CD8-positive, alpha-beta memory T cell (primary cell): ENCODE results near the gene DENND4A. TPM values are rescaled to one million over a fixed set of nuclear protein-coding genes. Genes with fewer than 3 reads are reported as not detected.
A peak's percentile ranks its signal among the peaks of the same experiment; 100 is the strongest.

ENCODE experiments used
- CTCF ChIA-PET: fragments of 350-600 bp; sonication (Branson Sonifier 250); formaldehyde crosslinking; loops from one replicate; lab custom pipeline; 2021; ENCODE audit warnings: antibody characterized with exemption; lab: Charles Lee
- POLR2A ChIA-PET: fragments of 350-600 bp; sonication (Branson Sonifier 250); formaldehyde crosslinking; loops from one replicate; lab custom pipeline; 2021; ENCODE audit warnings: antibody characterized with exemption; lab: Charles Lee
- DNase-seq, 5 donors: peaks; one replicate each; pipeline versions ENCODE4 v3.0.0 to v3.0.0-alpha.2; 2020 to 2022; ENCODE audit warnings: mixed read lengths in 1 of 5
- H3K27ac ChIP-seq: one replicate; pipeline ENCODE4 v1.7.0; 2013; ENCODE audit warnings: low read depth, mild to moderate bottlenecking, low read length, moderate library complexity
- H3K27me3 ChIP-seq: 2 replicates; pipeline ENCODE4 v1.7.0; 2013; ENCODE audit warnings: low read length, mild to moderate bottlenecking; ENCODE audit not compliant: insufficient read depth, poor library complexity, severe bottlenecking
- H3K36me3 ChIP-seq: 2 replicates; pipeline ENCODE4 v1.7.0; 2013; ENCODE audit warnings: mild to moderate bottlenecking, low read length, moderate library complexity; ENCODE audit not compliant: insufficient read depth
- H3K4me1 ChIP-seq: 2 replicates; pipeline ENCODE4 v1.7.0; 2013; ENCODE audit warnings: mild to moderate bottlenecking, low read length, moderate library complexity; ENCODE audit not compliant: insufficient read depth
- H3K4me3 ChIP-seq: 2 replicates; pipeline ENCODE4 v1.7.0; 2013; ENCODE audit warnings: mild to moderate bottlenecking, low read length
- H3K9me3 ChIP-seq: 2 replicates; pipeline ENCODE4 v1.7.0; 2013; ENCODE audit warnings: mild to moderate bottlenecking, low read length
- H3K27ac Mint-ChIP-seq, 8 donors: one replicate each; pipeline ENCODE4 v1.8.0; 2020 to 2021; ENCODE audit warnings: mixed read lengths in 8 of 8, mild to moderate bottlenecking in 6 of 8, inconsistent platforms in 3 of 8, moderate library complexity in 3 of 8
- H3K27me3 Mint-ChIP-seq, 2 donors: one replicate each; pipeline ENCODE4 v1.8.0; 2020 to 2021; ENCODE audit warnings: mixed read lengths in 2 of 2, mild to moderate bottlenecking in 1 of 2, moderate library complexity in 1 of 2
- H3K36me3 Mint-ChIP-seq, 3 donors: one replicate each; pipeline ENCODE4 v1.8.0; 2020 to 2021; ENCODE audit warnings: mixed read lengths in 3 of 3, inconsistent platforms in 1 of 3, mild to moderate bottlenecking in 1 of 3
- H3K4me1 Mint-ChIP-seq, 3 donors: one replicate each; pipeline ENCODE4 v1.8.0; 2020 to 2021; ENCODE audit warnings: mixed read lengths in 3 of 3, inconsistent platforms in 1 of 3, mild to moderate bottlenecking in 1 of 3
- H3K4me3 Mint-ChIP-seq, 7 donors: one replicate each; pipeline ENCODE4 v1.8.0; 2020 to 2021; ENCODE audit warnings: mixed read lengths in 7 of 7, mild to moderate bottlenecking in 6 of 7, moderate library complexity in 4 of 7, inconsistent platforms in 2 of 7
- H3K9me3 Mint-ChIP-seq, 5 donors: one replicate each; pipeline ENCODE4 v1.8.0; 2020 to 2022; ENCODE audit warnings: mixed read lengths in 5 of 5, mild to moderate bottlenecking in 3 of 5, moderate library complexity in 2 of 5, inconsistent platforms in 1 of 5
- polyA plus RNA-seq: library from polyadenylated mRNA; unstranded; fragments of 300-500 nt; fragmentation: Illumina TruSeq; gene quantifications from one replicate; pipeline ENCODE4 v1.2.3, GENCODE V29; 2021
- total RNA-seq, 2 experiments: library from RNA; stranded (reverse); gene quantifications; one replicate each; pipeline ENCODE4 v1.2.3, GENCODE V29; 2021

Gene DENND4A
- total RNA-seq: 10 to 100 TPM; 47.2 to 54.3 TPM
- 21.5 TPM for polyA plus RNA-seq

- H3K36me3 Mint-ChIP-seq: peaks cover 0 to 21% (median 0%) of the 10 kb centered on the region in 3 donors
- peak; percentile 96 to 99 (median 99) for DNase-seq
- Histone ChIP-seq H3K36me3 (no peaks in the 10 kb centered on the region), H3K4me1 (peaks cover 32% of the 10 kb centered on the region), H3K27ac (peak within 1 kb of the TSS; percentile 99), H3K27me3 (no peaks in the 10 kb centered on the region), H3K9me3 (no peaks in the 10 kb centered on the region), H3K4me3 (peak within 1 kb of the TSS; percentile 94)
- ChIA-PET POLR2A (interaction anchor here (0.7 to 2.9 kb wide), 8 partner anchors 10 to 77 kb away, joined by 4 to 40 read pairs (median 18); partner anchors contain the start of gene RAB11A), CTCF (interaction anchor here (0.9 to 3.9 kb wide), 8 partner anchors 15 to 51 kb away, joined by 3 to 20 read pairs (median 12); no protein-coding TSS in a partner anchor)
- H3K4me1 Mint-ChIP-seq: peaks cover 48 to 73% (median 70%) of the 10 kb centered on the region in 3 donors
- H3K27ac Mint-ChIP-seq: peak within 1 kb of the TSS; percentile 98 to 100 (median 99)
- H3K9me3 Mint-ChIP-seq: no peaks in the 10 kb centered on the region
- H3K27me3 Mint-ChIP-seq: peaks cover 0 to 5% of the 10 kb centered on the region in 2 donors
- peak within 1 kb of the TSS; percentile 91 to 98 (median 96) for H3K4me3 Mint-ChIP-seq
These were observed at the start of gene DENND4A for GRCh38 chr15:65792138-65792987. DENND4A (minus strand) TSS chr15:65792293; CDS start chr15:65756450, 35,843 bp downstream.

GRCh38 chr15:65841121-65841930, 49.2 kb upstream of the DENND4A start:
- no peaks in the 10 kb centered on the region for H3K9me3 ChIP-seq
- DNase-seq: no peak
- CTCF ChIA-PET: no interaction called here
- Mint-ChIP-seq H3K9me3 (no peaks in the 10 kb centered on the region), H3K27ac (peak overlapping the region in 1 of 8 donors; percentile 33), H3K27me3 (no peaks in the 10 kb centered on the region), H3K4me3 (no peak overlapping the region), H3K36me3 (no peaks in the 10 kb centered on the region), H3K4me1 (peaks cover 3 to 5% (median 4%) of the 10 kb centered on the region in 3 donors)
- POLR2A ChIA-PET: no interaction called here
- no peaks in the 10 kb centered on the region for H3K27me3 ChIP-seq
- no peak overlapping the region for H3K27ac ChIP-seq
- no peaks in the 10 kb centered on the region for H3K36me3 ChIP-seq
- H3K4me1 ChIP-seq: no peaks in the 10 kb centered on the region
- no peak overlapping the region for H3K4me3 ChIP-seq

- Mint-ChIP-seq H3K4me3 (no peak overlapping the region), H3K36me3 (no peaks in the 10 kb centered on the region), H3K4me1 (peaks cover 3 to 5% (median 4%) of the 10 kb centered on the region in 3 donors), H3K27me3 (no peaks in the 10 kb centered on the region), H3K27ac (no peak overlapping the region), H3K9me3 (no peaks in the 10 kb centered on the region)
- POLR2A ChIA-PET: no interaction called here
- DNase-seq: no peak
- H3K36me3 ChIP-seq: no peaks in the 10 kb centered on the region
- no peak overlapping the region for H3K27ac ChIP-seq
- no peak overlapping the region for H3K4me3 ChIP-seq
- CTCF ChIA-PET: no interaction called here
- H3K4me1 ChIP-seq: no peaks in the 10 kb centered on the region
- no peaks in the 10 kb centered on the region for H3K27me3 ChIP-seq
- no peaks in the 10 kb centered on the region for H3K9me3 ChIP-seq
These were observed 47.9 kb upstream of the DENND4A start for GRCh38 chr15:65839985-65840384.

- no peaks in the 10 kb centered on the region for H3K27me3 Mint-ChIP-seq
- CTCF ChIA-PET: no interaction called here
These were observed 47.3 kb upstream of the DENND4A start for GRCh38 chr15:65839354-65839901.

GRCh38 chr15:65837301-65838294, 45.5 kb upstream of the DENND4A start:
- Mint-ChIP-seq H3K9me3 (no peaks in the 10 kb centered on the region), H3K4me1 (peaks cover 21 to 25% (median 22%) of the 10 kb centered on the region in 3 donors), H3K27ac (peak overlapping the region in 2 of 8 donors; percentile 26 to 54), H3K36me3 (no peaks in the 10 kb centered on the region), H3K27me3 (no peaks in the 10 kb centered on the region), H3K4me3 (no peak overlapping the region)
- Histone ChIP-seq H3K4me3 (no peak overlapping the region), H3K27me3 (no peaks in the 10 kb centered on the region), H3K27ac (peak overlapping the region; percentile 68), H3K4me1 (peaks cover 18% of the 10 kb centered on the region), H3K9me3 (no peaks in the 10 kb centered on the region), H3K36me3 (no peaks in the 10 kb centered on the region)
- ChIA-PET POLR2A (no interaction called here), CTCF (interaction anchor here (0.9 to 2.8 kb wide), 9 partner anchors 9 to 199 kb away, joined by 3 to 11 read pairs (median 4); partner anchors contain the start of gene RAB11A)
- no peak for DNase-seq

More at GRCh38 chr15:65839354-65839901, 47.3 kb upstream of the DENND4A start:
- H3K27me3 ChIP-seq: no peaks in the 10 kb centered on the region
- H3K27ac ChIP-seq: no peak overlapping the region
- Mint-ChIP-seq H3K27ac (peak overlapping the region in 1 of 8 donors; percentile 50), H3K4me3 (no peak overlapping the region), H3K4me1 (peaks cover 4 to 7% (median 5%) of the 10 kb centered on the region in 3 donors), H3K36me3 (no peaks in the 10 kb centered on the region), H3K9me3 (no peaks in the 10 kb centered on the region)
- H3K4me3 ChIP-seq: no peak overlapping the region
- DNase-seq: no peak
- no peaks in the 10 kb centered on the region for H3K36me3 ChIP-seq
- H3K4me1 ChIP-seq: no peaks in the 10 kb centered on the region
- no peaks in the 10 kb centered on the region for H3K9me3 ChIP-seq
- POLR2A ChIA-PET: no interaction called here

- no peaks in the 10 kb centered on the region for H3K36me3 Mint-ChIP-seq
- Histone ChIP-seq H3K27ac (peak overlapping the region; percentile 68), H3K36me3 (no peaks in the 10 kb centered on the region), H3K4me3 (no peak overlapping the region), H3K9me3 (no peaks in the 10 kb centered on the region), H3K4me1 (peaks cover 27% of the 10 kb centered on the region), H3K27me3 (no peaks in the 10 kb centered on the region)
- no peak overlapping the region for H3K4me3 Mint-ChIP-seq
- ChIA-PET POLR2A (interaction anchor here (0.6 kb wide), 1 partner anchor 92 kb away, joined by 3 read pairs; no protein-coding TSS in a partner anchor), CTCF (interaction anchor here (0.9 to 2.8 kb wide), 10 partner anchors 10 to 198 kb away, joined by 3 to 11 read pairs (median 4); partner anchors contain the start of gene RAB11A)
- no peaks in the 10 kb centered on the region for H3K27me3 Mint-ChIP-seq
- H3K9me3 Mint-ChIP-seq: no peaks in the 10 kb centered on the region
- peak in 1 of 5 donors; percentile 6 for DNase-seq
- H3K27ac Mint-ChIP-seq: no peak overlapping the region
- H3K4me1 Mint-ChIP-seq: peaks cover 27 to 33% (median 30%) of the 10 kb centered on the region in 3 donors
These were observed 44.6 kb upstream of the DENND4A start for GRCh38 chr15:65836665-65837064.
